ENCODE data around the gene SORCS2.

GRCh38 chr4:7429601-7430078 is 237.3 kb downstream of the SORCS2 start:
- TF ChIP-seq CTCF (IDR thresholded peaks at IDR 0.05) (no peak), POLR2A (IDR thresholded peaks at IDR 0.05) (no peak)
